Measurements from ENCODE around the gene LRRC27. TPM values are rescaled to one million over a fixed set of nuclear protein-coding genes. Genes with fewer than 3 reads are reported as not detected.

The LRRC27 gene
- total and polyA plus RNA-seq, 7 donors, result 2.2 to 8.3 (median 2.5) TPM

GRCh38 chr10:132347211-132347930 is 15.4 kb downstream of the LRRC27 start:
- ATAC-seq (no peak), DNase-seq (no peak)
- H3K27ac ChIP-seq, result no peak overlapping the region
- intact Hi-C loops (cut with DNase I), result no loop called here
- 93 to 96% (median 95%) methylated on average over 23 of the region's 23 CpGs for WGBS, 3 donors
- no peaks in the 10 kb centered on the region for H3K4me1 ChIP-seq
- H3K36me3 ChIP-seq (ENCODE audit: insufficient read depth in 1 of 2, low read depth in 1 of 2), result peaks cover 0 to 12% of the 10 kb centered on the region in 2 donors
- no peaks in the 10 kb centered on the region for H3K9me3 ChIP-seq
- H3K4me3 ChIP-seq, result no peak overlapping the region
- H3K27me3 ChIP-seq (ENCODE audit: insufficient read depth in 3 of 3, low read length in 2 of 3), result no peaks in the 10 kb centered on the region
- TF ChIP-seq CTCF (IDR thresholded peaks at IDR 0.05), result no peak

GRCh38 chr10:132347931-132348267 is 15.9 kb downstream of the LRRC27 start:
- Histone ChIP-seq H3K4me3 (no peak overlapping the region), H3K9me3 (no peaks in the 10 kb centered on the region), H3K27ac (no peak overlapping the region), H3K27me3 (ENCODE audit: insufficient read depth in 3 of 3, low read length in 2 of 3) (no peaks in the 10 kb centered on the region), H3K36me3 (ENCODE audit: insufficient read depth in 1 of 2, low read depth in 1 of 2) (peaks cover 0 to 11% of the 10 kb centered on the region in 2 donors), H3K4me1 (no peaks in the 10 kb centered on the region)
- intact Hi-C loops (cut with DNase I), result no loop called here
- WGBS, 3 donors, result 82 to 92% (median 82%) methylated on average over 13 of the region's 13 CpGs
- no peak for ATAC-seq
- no peak for DNase-seq
- no peak for TF ChIP-seq CTCF (IDR thresholded peaks at IDR 0.05)

GRCh38 chr10:132349766-132350165 is 17.8 kb downstream of the LRRC27 start:
- WGBS, 3 donors, result 87 to 93% (median 88%) methylated on average over 6 of the region's 6 CpGs
- H3K36me3 ChIP-seq (ENCODE audit: insufficient read depth in 1 of 2, low read depth in 1 of 2), result peaks cover 0 to 2% of the 10 kb centered on the region in 2 donors
- H3K4me1 ChIP-seq, result no peaks in the 10 kb centered on the region
- intact Hi-C loops (cut with DNase I), result loop anchor here in 1 of 2 donors (5.0 kb wide), 1 partner anchor 42 kb away; the partner anchor contains the start of gene STK32C
- TF ChIP-seq CTCF (IDR thresholded peaks at IDR 0.05), result no peak
- ATAC-seq (no peak), DNase-seq (peak in 1 of 2 donors; percentile 33)
- no peaks in the 10 kb centered on the region for H3K9me3 ChIP-seq
- H3K27ac ChIP-seq, result no peak overlapping the region
- H3K27me3 ChIP-seq (ENCODE audit: insufficient read depth in 3 of 3, low read length in 2 of 3), result no peaks in the 10 kb centered on the region
- H3K4me3 ChIP-seq, result no peak overlapping the region

- Histone ChIP-seq H3K4me3 (no peak overlapping the region), H3K4me1 (no peaks in the 10 kb centered on the region), H3K27ac (no peak overlapping the region), H3K9me3 (no peaks in the 10 kb centered on the region), H3K36me3 (ENCODE audit: insufficient read depth in 1 of 2, low read depth in 1 of 2) (no peaks in the 10 kb centered on the region), H3K27me3 (ENCODE audit: insufficient read depth in 3 of 3, low read length in 2 of 3) (no peaks in the 10 kb centered on the region)
- ATAC-seq, result no peak
- TF ChIP-seq CTCF (IDR thresholded peaks at IDR 0.05), result no peak
- WGBS, 3 donors, result 75 to 82% (median 77%) methylated on average over 11 of the region's 11 CpGs
- peak in 1 of 2 donors; percentile 36 for DNase-seq
- intact Hi-C loops (cut with DNase I), result loop anchor here in 1 of 2 donors (5.0 kb wide), 1 partner anchor 43 kb away; the partner anchor contains the start of gene STK32C
Measured at GRCh38 chr10:132350391-132350790, 18.4 kb downstream of the LRRC27 start.
